ENCODE measurements around the gene PTPRH.

The PTPRH gene

GRCh38 chr19:55246462-55247451, 37.5 kb upstream of the PTPRH start:
- DNase-seq = no peak

DNA sequence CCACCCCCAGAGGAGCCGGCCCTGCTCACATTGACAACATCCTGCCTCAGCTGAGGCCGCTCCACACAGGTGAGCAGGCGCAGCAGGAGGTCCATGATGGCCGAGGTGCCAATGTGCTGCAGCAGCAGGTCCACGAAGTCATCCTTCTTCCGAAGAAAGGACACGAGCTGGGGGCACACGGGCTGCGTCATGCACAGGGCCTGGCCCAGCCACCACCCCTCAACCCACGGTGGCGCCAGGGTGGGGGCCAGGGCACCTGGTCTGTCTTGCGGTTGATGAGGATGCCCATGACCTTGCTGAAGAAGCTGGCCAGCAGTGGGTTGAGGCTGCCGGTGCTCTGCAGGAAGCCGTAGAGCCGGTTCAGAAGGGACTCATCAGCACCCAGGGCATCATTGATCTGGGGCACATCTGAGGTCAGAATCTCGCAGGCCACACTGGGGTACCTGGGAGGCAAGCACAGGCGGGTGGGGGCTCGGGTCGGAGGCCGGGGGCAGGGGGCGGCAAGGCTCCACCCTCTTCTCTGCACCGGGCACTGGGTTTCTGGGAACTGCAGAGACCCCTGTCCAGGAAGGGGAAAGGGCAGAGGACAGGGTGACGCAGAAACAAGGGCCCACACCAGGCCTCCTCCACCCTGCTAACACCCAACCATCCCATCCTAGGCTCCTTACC, 36.1 kb upstream of the PTPRH start:
- no peak for DNase-seq

DNA sequence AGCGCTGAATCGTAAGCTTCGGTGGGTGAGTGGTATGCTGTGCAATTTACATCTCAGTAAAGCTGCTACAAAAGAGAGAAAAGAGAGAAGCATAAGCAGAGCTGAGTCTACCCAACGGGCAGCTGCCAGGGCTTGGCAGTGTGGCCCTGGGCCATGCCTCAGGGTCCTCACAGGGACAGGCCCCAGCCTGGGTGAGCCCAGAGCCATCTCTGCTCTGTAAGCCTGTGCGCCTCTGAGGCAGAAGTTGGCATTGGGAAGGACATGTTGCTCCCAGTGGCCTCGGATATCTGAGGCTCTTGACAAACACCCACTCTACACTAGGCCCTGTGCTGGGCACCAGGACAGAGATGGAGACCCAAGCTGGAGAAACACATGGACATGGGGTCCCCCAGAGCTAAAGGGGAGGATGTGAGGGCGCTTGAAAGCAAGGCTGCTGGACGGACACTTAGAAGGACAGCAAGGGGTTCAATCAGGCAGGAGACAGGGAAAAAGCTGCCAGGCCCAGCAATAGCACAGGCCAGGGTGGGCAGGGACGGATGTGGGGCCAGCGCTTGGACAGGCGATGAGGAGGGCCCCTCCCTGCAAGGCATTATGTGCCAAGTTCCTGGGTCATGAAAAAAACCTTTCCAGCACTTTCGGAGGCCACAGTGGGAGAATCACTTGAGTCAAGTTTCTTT, 34.8 kb upstream of the PTPRH start:
- DNase-seq = no peak

GRCh38 chr19:55242517-55242916, 33.2 kb upstream of the PTPRH start:
- no peak for DNase-seq

- no peak for DNase-seq
Observed at GRCh38 chr19:55241935-55242464, 32.7 kb upstream of the PTPRH start.

- no peak for DNase-seq
Observed at GRCh38 chr19:55241143-55241934, 32.0 kb upstream of the PTPRH start.

DNA sequence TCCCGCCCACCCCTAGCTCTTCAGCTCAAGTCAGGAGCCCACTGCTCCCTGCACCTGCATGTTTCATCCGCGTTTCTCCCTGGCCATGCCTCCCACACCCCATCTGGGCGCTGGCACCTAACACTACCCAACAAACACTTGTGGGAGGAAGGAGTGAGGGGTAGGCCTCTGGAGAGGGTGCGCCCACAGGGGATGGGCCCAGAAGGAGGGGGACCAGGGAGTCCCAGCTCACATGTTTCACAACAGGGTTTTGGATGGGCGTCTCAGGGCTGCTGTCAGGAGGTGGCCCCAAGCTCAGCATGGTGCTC, 31.4 kb upstream of the PTPRH start:
- no peak for DNase-seq

GRCh38 chr19:55239004-55239403, 29.7 kb upstream of the PTPRH start:
- DNase-seq = no peak

DNA sequence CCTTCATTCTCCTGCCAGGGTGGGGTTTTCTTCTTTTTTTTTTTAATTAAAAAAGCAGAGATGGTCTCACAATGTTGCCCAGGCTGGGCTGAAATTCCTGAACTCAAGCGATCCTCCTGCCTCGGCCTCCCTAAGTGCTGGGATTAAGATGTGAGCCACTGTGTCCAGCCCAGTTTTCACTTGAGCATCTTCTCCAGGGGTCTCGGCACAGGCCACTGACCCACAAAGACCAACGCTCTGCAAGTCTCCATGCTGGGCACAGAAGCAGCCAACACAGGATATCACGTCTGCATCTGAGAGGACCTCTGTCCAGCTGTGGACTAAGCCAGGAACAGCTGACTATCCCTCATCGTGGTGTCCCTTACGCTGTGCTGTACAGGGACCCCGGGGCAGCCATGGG, 28.7 kb upstream of the PTPRH start:
- DNase-seq = no peak

DNA sequence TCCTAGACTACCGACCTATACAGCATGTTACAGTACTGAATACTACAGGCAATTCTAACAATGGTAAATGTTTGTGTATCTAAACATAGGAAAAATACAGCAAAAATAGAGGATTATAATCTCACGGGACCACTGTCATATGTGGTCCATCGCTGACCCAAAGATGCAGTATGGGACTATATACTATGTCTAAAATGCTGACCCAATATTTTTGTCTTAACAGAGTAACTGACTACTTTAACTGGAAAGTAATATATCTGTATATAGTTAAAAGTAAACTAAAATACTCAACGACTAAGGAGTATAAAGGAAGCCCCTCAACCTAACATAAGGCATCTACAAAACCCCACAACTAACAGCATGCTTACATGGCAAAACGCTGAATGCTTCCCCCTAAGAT, 23.7 kb upstream of the PTPRH start:
- no peak for DNase-seq

GRCh38 chr19:55232286-55232602, 22.9 kb upstream of the PTPRH start:
- DNase-seq = no peak

- DNase-seq = no peak
Observed at GRCh38 chr19:55231391-55232285, 22.3 kb upstream of the PTPRH start.

DNA sequence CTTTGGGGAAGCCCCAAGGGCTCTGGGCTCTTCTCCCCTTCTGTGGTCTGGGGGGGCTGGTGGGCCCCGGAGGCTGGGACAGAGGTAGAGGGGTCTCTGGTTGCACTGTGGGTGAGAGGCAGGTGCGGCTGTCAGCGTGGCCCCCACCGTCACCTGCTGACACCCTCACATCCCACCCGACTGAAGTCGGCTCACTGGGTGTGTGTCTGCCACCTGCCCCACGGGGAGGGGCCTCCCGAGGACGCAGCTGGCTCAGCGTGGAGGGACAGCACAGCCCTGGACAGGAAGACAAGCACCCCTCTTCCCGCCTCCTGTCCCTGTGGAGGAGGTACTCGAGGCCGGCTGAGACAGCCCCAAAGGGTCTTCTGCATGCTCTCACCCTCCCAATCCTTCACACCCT, 21.5 kb upstream of the PTPRH start:
- no peak for DNase-seq

GRCh38 chr19:55230329-55230728, 21.0 kb upstream of the PTPRH start:
- DNase-seq = no peak

DNA sequence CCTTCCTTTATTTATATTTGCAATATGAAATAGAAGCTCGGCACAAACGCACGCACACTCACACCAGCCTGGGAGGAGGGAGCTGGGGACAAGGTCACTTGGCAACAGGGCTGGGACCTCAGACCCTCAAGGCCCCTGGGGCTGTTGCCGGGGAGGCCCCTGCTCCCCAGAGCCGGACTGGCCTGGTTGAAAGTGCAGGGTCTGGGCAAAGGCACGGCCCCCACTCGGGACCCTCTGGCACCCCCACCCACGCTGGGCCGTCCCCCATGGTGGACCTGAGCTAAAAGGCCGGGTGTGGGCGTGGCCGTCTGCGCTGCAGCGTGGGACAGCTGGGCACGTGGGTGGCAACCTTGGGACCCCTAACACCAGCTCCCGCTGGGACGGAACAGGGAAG, 20.5 kb upstream of the PTPRH start:
- no peak for DNase-seq

- no peak for DNase-seq
Observed at GRCh38 chr19:55229145-55229788, 20.0 kb upstream of the PTPRH start.

DNA sequence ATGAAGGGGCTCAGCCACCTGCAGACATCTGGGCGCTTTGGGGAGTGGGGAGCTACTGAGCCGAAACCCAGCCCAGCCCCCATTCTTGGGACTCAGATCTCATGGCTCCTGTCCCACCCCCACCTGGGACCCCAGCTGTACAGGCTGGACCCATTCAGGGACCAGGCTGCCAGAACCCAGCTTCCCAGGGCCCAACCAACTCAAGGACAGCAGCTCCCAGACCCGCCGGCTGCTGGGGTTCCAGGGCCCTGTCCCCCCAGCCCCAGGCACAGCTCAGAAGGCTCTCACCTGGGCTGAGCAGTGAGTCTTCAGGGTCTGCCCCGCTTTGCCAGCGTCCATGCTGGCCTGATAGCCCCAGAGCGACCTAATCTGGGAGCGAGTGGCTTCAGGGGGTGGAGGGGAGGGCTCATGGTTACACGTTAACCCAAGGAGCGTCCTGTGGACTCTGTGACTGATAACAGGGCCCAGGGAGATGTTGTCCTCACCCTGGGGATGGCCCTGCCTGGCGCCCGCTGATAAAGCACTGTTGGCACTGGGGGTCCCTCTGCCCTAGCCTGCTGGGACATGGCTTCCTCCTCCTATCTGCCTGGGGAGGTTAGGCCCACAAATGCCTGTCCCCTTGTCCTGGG, 19.2 kb upstream of the PTPRH start, which contains the start of gene TMEM86B:
TMEM86B (minus strand) TSS at position 361 of the 629 bp plus-strand sequence; CDS start at position 339, 22 bp downstream.
- no peak for DNase-seq

GRCh38 chr19:55228015-55228391, 18.7 kb upstream of the PTPRH start:
- no peak for DNase-seq

- no peak for DNase-seq
Observed at GRCh38 chr19:55227241-55228014, 18.1 kb upstream of the PTPRH start.

- DNase-seq = no peak
Observed at GRCh38 chr19:55226788-55227187, 17.5 kb upstream of the PTPRH start.

Data from CD4-positive, alpha-beta T cell treated with Interleukin-4 for 4 hours (primary cell).